Lower lobe of right lung (tissue), 2 donors: ENCODE measurements around the gene C1orf141. TPM values are rescaled to one million over a fixed set of nuclear protein-coding genes. Genes with fewer than 3 reads are reported as not detected.

ENCODE experiments used
- ATAC-seq, 2 donors: fragments of 200-7000 bp; cut with Tn5 transposase; one replicate each; pipeline ENCODE4 v1.9.1; 2020 to 2022; ENCODE audit warnings: mild to moderate bottlenecking in 2 of 2, moderate library complexity in 2 of 2
- DNase-seq: peaks from one replicate; pipeline ENCODE4 v3.0.0-alpha.2; 2020
- H3K27ac ChIP-seq: fragments of 200-600 bp; one replicate; pipeline ENCODE4 v1.8.0; 2022
- H3K27me3 ChIP-seq: fragments of 200-600 bp; one replicate; pipeline ENCODE4 v1.8.0; 2022; ENCODE audit warnings: low read depth
- H3K36me3 ChIP-seq: fragments of 200-600 bp; one replicate; pipeline ENCODE4 v1.8.0; 2022; ENCODE audit warnings: mild to moderate bottlenecking
- H3K4me1 ChIP-seq: fragments of 200-600 bp; one replicate; pipeline ENCODE4 v1.8.0; 2022
- H3K4me3 ChIP-seq: fragments of 200-600 bp; one replicate; pipeline ENCODE4 v1.8.0; 2022; ENCODE audit warnings: mild to moderate bottlenecking
- H3K9me3 ChIP-seq: fragments of 200-600 bp; one replicate; pipeline ENCODE4 v1.8.0; 2022
- intact Hi-C: fragments of 100-400 bp; cut with DNase I; formaldehyde crosslinking; loops from one replicate; pipeline ENCODE4 v1.11.0; 2022
- total RNA-seq: library from RNA; stranded (reverse); fragmentation: NEBNext Ultra II Directional; extraction: Animal tissue kit (Norgen Biotek cat#: 25700); gene quantifications from one replicate; pipeline ENCODE4 v1.2.1, GENCODE V29; 2021
- TF ChIP-seq, protein P1 (sequence below): fragments of 200-600 bp; IDR thresholded peaks from one replicate; pipeline ENCODE4 v1.8.0; 2022; ENCODE audit warnings: antibody characterized with exemption, mild to moderate bottlenecking
- donor health status: DM: no; HTN: yes; CAD: no; lungs with severe emphysema.

C1orf141 gene
- total RNA-seq, 1 donor from 2014 or later = 2.2 TPM

DNA sequence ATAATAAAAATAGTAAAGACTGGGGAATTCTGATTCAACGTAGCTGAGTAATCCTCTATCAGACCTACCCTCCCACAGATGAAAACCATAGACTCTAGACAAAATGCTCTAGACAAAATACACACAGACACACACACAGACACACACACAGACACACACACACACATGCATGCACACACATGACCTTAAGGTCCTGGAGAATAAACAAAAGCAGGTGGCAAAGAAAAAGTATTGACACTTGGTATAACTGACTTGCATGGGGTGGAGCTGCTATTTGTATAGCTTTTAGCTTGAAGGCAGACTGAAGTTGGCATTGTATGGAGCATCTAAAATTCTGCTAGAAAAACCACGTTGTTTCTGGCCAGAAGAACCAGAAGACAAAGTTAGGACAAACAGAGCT is 29.3 kb downstream of the C1orf141 start:
- Histone ChIP-seq H3K27me3 (no peaks in the 10 kb centered on the region), H3K36me3 (no peaks in the 10 kb centered on the region), H3K9me3 (no peaks in the 10 kb centered on the region), H3K27ac (no peak overlapping the region), H3K4me3 (no peak overlapping the region), H3K4me1 (no peaks in the 10 kb centered on the region)
- intact Hi-C loops = no loop called here
- TF ChIP-seq, protein P1, sequence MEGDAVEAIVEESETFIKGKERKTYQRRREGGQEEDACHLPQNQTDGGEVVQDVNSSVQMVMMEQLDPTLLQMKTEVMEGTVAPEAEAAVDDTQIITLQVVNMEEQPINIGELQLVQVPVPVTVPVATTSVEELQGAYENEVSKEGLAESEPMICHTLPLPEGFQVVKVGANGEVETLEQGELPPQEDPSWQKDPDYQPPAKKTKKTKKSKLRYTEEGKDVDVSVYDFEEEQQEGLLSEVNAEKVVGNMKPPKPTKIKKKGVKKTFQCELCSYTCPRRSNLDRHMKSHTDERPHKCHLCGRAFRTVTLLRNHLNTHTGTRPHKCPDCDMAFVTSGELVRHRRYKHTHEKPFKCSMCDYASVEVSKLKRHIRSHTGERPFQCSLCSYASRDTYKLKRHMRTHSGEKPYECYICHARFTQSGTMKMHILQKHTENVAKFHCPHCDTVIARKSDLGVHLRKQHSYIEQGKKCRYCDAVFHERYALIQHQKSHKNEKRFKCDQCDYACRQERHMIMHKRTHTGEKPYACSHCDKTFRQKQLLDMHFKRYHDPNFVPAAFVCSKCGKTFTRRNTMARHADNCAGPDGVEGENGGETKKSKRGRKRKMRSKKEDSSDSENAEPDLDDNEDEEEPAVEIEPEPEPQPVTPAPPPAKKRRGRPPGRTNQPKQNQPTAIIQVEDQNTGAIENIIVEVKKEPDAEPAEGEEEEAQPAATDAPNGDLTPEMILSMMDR = no peak
- DNase-seq (no peak), ATAC-seq (no peak)

DNA sequence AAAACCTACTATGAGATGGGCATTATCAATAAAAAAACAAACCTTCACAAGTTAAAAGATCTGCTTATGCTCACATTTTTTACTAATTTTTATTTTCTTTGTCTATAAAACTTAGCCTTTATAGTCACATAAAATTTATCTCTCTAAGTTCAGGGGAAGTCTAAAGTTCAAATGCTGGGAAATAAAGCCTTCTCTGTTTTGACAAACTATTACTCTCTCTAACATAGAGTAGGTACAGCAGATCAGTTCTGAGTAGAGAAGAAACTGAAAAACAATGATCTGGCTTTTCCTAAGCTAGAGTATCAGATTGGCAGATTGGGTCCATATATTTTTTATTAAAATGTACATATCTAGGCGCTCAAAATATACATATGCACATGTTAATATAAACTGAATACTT is 31.2 kb downstream of the C1orf141 start:
- TF ChIP-seq, protein P1 = no peak
- DNase-seq (no peak), ATAC-seq (no peak)
- Histone ChIP-seq H3K27me3 (no peaks in the 10 kb centered on the region), H3K27ac (no peak overlapping the region), H3K9me3 (no peaks in the 10 kb centered on the region), H3K4me3 (no peak overlapping the region), H3K36me3 (no peaks in the 10 kb centered on the region), H3K4me1 (no peaks in the 10 kb centered on the region)
- intact Hi-C loops = no loop called here

- TF ChIP-seq, protein P1 = no peak
- H3K9me3 ChIP-seq = no peaks in the 10 kb centered on the region
- no peaks in the 10 kb centered on the region for H3K27me3 ChIP-seq
- no peaks in the 10 kb centered on the region for H3K4me1 ChIP-seq
- H3K36me3 ChIP-seq = no peaks in the 10 kb centered on the region
- no peak overlapping the region for H3K27ac ChIP-seq
- DNase-seq (no peak), ATAC-seq (no peak)
- no peak overlapping the region for H3K4me3 ChIP-seq
- intact Hi-C loops = no loop called here
Observed at GRCh38 chr1:67100833-67101232, 33.9 kb downstream of the C1orf141 start.

- no peaks in the 10 kb centered on the region for H3K9me3 ChIP-seq
- TF ChIP-seq, protein P1 = no peak
- no peak overlapping the region for H3K4me3 ChIP-seq
- H3K4me1 ChIP-seq = no peaks in the 10 kb centered on the region
- intact Hi-C loops = no loop called here
- no peaks in the 10 kb centered on the region for H3K36me3 ChIP-seq
- no peak overlapping the region for H3K27ac ChIP-seq
- no peak for DNase-seq
- ATAC-seq = no peak
- no peaks in the 10 kb centered on the region for H3K27me3 ChIP-seq
Observed at GRCh38 chr1:67097305-67097704, 37.5 kb downstream of the C1orf141 start.

DNA sequence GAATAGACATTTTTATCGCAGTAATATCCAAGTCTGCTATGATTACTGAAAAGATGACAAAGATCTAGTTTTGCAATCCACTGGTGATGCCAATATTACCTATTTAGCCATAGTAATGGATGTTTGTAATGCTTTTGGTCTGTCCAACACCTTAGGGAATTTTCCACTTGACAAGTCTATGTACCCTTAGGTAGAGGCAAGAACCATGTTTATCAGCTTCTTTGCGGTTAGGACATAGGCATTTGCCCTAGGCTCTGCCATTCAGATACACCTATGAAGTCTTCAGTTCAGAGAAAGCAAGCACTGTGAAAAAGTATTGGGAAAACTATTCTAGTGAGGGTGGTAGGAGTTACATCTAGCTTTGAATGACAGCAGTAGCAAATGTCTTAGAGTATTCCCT is 40.6 kb downstream of the C1orf141 start:
- no peak overlapping the region for H3K27ac ChIP-seq
- H3K36me3 ChIP-seq = no peaks in the 10 kb centered on the region
- H3K4me3 ChIP-seq = no peak overlapping the region
- H3K27me3 ChIP-seq = no peaks in the 10 kb centered on the region
- TF ChIP-seq, protein P1 = no peak
- H3K9me3 ChIP-seq = no peaks in the 10 kb centered on the region
- intact Hi-C loops = no loop called here
- DNase-seq = no peak
- H3K4me1 ChIP-seq = no peaks in the 10 kb centered on the region
- ATAC-seq = no peak

GRCh38 chr1:67089685-67090208 is 45.0 kb downstream of the C1orf141 start:
- DNase-seq (no peak), ATAC-seq (no peak)
- TF ChIP-seq, protein P1 = no peak
- H3K36me3 ChIP-seq = no peaks in the 10 kb centered on the region
- H3K4me3 ChIP-seq = no peak overlapping the region
- H3K9me3 ChIP-seq = no peaks in the 10 kb centered on the region
- H3K4me1 ChIP-seq = no peaks in the 10 kb centered on the region
- intact Hi-C loops = no loop called here
- no peaks in the 10 kb centered on the region for H3K27me3 ChIP-seq
- H3K27ac ChIP-seq = no peak overlapping the region
